GM20000 (cell line): Measurements from ENCODE around the gene ANKRD6.

Experiments
- DNase-seq: peaks from one replicate; pipeline ENCODE4 v3.0.0; 2012; ENCODE audit warnings: low spot score
- CTCF ChIP-seq: IDR thresholded peaks from 2 replicates; pipeline ENCODE4 v1.5.1; 2012; ENCODE audit warnings: mild to moderate bottlenecking, control low read depth; ENCODE audit errors: extremely low read depth, missing control alignments

Gene ANKRD6

GRCh38 chr6:89409461-89410035, 23.4 kb upstream of the ANKRD6 start:
- no peak for TF ChIP-seq CTCF
- no peak for DNase-seq

GRCh38 chr6:89410231-89410761, 22.7 kb upstream of the ANKRD6 start:
- TF ChIP-seq CTCF, result no peak
- DNase-seq, result peak; percentile 38

- DNase-seq, result no peak
- no peak for TF ChIP-seq CTCF
These were observed 22.2 kb upstream of the ANKRD6 start for GRCh38 chr6:89410788-89411144.

- DNase-seq, result peak; percentile 74
- no peak for TF ChIP-seq CTCF
These were observed 21.5 kb upstream of the ANKRD6 start for GRCh38 chr6:89411145-89412070.

GRCh38 chr6:89412071-89413005, 20.6 kb upstream of the ANKRD6 start, which contains the start of gene RRAGD:
TSS of gene RRAGD (minus strand) at chr6:89412273. CDS start at chr6:89411993, 280 bp downstream.
- DNase-seq, result peak; percentile 93
- no peak for TF ChIP-seq CTCF

GRCh38 chr6:89413006-89413400, 19.9 kb upstream of the ANKRD6 start:
- DNase-seq, result no peak

More at GRCh38 chr6:89413006-89413400, 19.9 kb upstream of the ANKRD6 start:
- no peak for TF ChIP-seq CTCF
